OCI-LY7 (cell line): ENCODE measurements around the gene LRRC38. TPM values are rescaled to one million over a fixed set of nuclear protein-coding genes. Genes with fewer than 3 reads are reported as not detected.
"Not testable (repeated sequence)": the region's sequence is repeated elsewhere in the genome, so short reads cannot be mapped to it uniquely, and the experiment has no call there.

Experiments used
- Bru-seq: library from RNA; stranded (reverse); fragments of 400-500 nt; gene quantifications from one replicate; lab custom pipeline; 2021; lab: Mats Ljungman, UMichigan
- BruChase-seq, 2 experiments: library from RNA; stranded (reverse); fragments of 400-500 nt; gene quantifications; one replicate each; lab custom pipeline; 2021; lab: Mats Ljungman, UMichigan
- BruUV-seq: library from RNA; stranded (reverse); fragments of 400-500 nt; replicated peaks from 2 replicates; lab custom pipeline; 2021; lab: Mats Ljungman, UMichigan
- CTCF ChIA-PET: fragments of 300-600 bp; sonication (Branson Sonifier 250); formaldehyde crosslinking; loops from one replicate; lab custom pipeline; 2022; ENCODE audit warnings: antibody characterized with exemption; ENCODE audit not compliant: unreplicated experiment; lab: Charles Lee
- POLR2A ChIA-PET: fragments of 300-600 bp; sonication (Branson Sonifier 250); formaldehyde crosslinking; loops from one replicate; lab custom pipeline; 2022; ENCODE audit warnings: antibody characterized with exemption; lab: Charles Lee
- DNase-seq: peaks from one replicate; pipeline ENCODE4 v3.0.0-alpha.2; 2015; ENCODE audit warnings: low spot score
- H2AFZ ChIP-seq: fragments of 200-600 bp; sonication (generic), shearing (Covaris generic); 2 replicates; pipeline ENCODE4 v1.6.1; 2014; ENCODE audit warnings: mild to moderate bottlenecking, antibody characterized with exemption, low read length, moderate library complexity
- H3K27ac ChIP-seq: fragments of 200-600 bp; sonication (generic); 2 replicates; pipeline ENCODE4 v1.5.1; 2014; ENCODE audit warnings: mixed run types, low read depth, mild to moderate bottlenecking, moderate library complexity, low read length, inconsistent platforms; ENCODE audit not compliant: poor library complexity, severe bottlenecking
- H3K36me3 ChIP-seq: fragments of 200-600 bp; sonication (generic); 2 replicates; pipeline ENCODE4 v1.6.1; 2014; ENCODE audit warnings: mild to moderate bottlenecking, antibody characterized with exemption, low read length, moderate library complexity, mixed read lengths; ENCODE audit not compliant: insufficient read depth
- H3K4me1 ChIP-seq: fragments of 200-600 bp; sonication (generic); 2 replicates; pipeline ENCODE4 v1.5.1; 2014; ENCODE audit warnings: mild to moderate bottlenecking, low read length; ENCODE audit not compliant: insufficient read depth, poor library complexity, severe bottlenecking
- H3K4me2 ChIP-seq: fragments of 200-600 bp; sonication (generic); 2 replicates; pipeline ENCODE4 v1.6.1; 2014; ENCODE audit warnings: mild to moderate bottlenecking, low read length
- H3K4me3 ChIP-seq: fragments of 200-600 bp; sonication (generic); 2 replicates; pipeline ENCODE4 v1.5.1; 2014; ENCODE audit warnings: mild to moderate bottlenecking, low read depth, low read length; ENCODE audit not compliant: poor library complexity, severe bottlenecking
- H3K79me2 ChIP-seq: fragments of 200-600 bp; sonication (generic); 2 replicates; pipeline ENCODE4 v1.6.1; 2016; ENCODE audit warnings: low read depth, mild to moderate bottlenecking, low read length, moderate library complexity, mixed read lengths; ENCODE audit not compliant: insufficient read depth
- H3K9me2 ChIP-seq: fragments of 200-600 bp; sonication (generic); 2 replicates; pipeline ENCODE4 v1.6.1; 2016; ENCODE audit warnings: mild to moderate bottlenecking, low read length, mixed read lengths; ENCODE audit not compliant: insufficient read depth
- H3K9me3 ChIP-seq: fragments of 200-600 bp; sonication (generic); 2 replicates; pipeline ENCODE4 v1.6.1; 2014; ENCODE audit warnings: mild to moderate bottlenecking, mixed run types, low read length, mixed read lengths
- H4K20me1 ChIP-seq: fragments of 200-600 bp; sonication (generic); 2 replicates; pipeline ENCODE4 v1.6.1; 2014; ENCODE audit warnings: mild to moderate bottlenecking, antibody characterized with exemption, low read length, moderate library complexity, mixed read lengths; ENCODE audit not compliant: insufficient read depth
- EZH2phosphoT487 ChIP-seq: fragments of 200-600 bp; sonication (generic); IDR thresholded peaks from 2 replicates; pipeline ENCODE4 v1.6.1; 2018; ENCODE audit warnings: low read depth, borderline replicate concordance, mild to moderate bottlenecking, mixed run types, antibody characterized with exemption, low read length, moderate library complexity, mixed read lengths
- intact Hi-C: fragments of 100-400 bp; cut with micrococcal nuclease; formaldehyde crosslinking; loops from one replicate; pipeline ENCODE4 v1.10.0; 2022; ENCODE audit not compliant: unreplicated experiment
- long read RNA-seq: library from polyadenylated mRNA; stranded (forward); transcript quantifications from one replicate; pipeline ENCODE4 v2.0.0, GENCODE V29; 2022
- total RNA-seq, 2 experiments: library from RNA; depleted of rRNA in 1 of 2; stranded (reverse); fragments of >200 nt in 1 of 2; shearing (Covaris generic) in 1 of 2; gene quantifications; 2 replicates each; pipeline ENCODE4 v1.2.3, GENCODE V29; 2014 to 2022
- TF ChIP-seq, protein P1 (sequence below): fragments of 200-600 bp; sonication (generic); conservative IDR thresholded peaks from 2 replicates; pipeline ENCODE4 v1.5.1; 2014; ENCODE audit warnings: mild to moderate bottlenecking, antibody characterized with exemption, low read length, moderate library complexity, mixed read lengths

Gene LRRC38, protein sequence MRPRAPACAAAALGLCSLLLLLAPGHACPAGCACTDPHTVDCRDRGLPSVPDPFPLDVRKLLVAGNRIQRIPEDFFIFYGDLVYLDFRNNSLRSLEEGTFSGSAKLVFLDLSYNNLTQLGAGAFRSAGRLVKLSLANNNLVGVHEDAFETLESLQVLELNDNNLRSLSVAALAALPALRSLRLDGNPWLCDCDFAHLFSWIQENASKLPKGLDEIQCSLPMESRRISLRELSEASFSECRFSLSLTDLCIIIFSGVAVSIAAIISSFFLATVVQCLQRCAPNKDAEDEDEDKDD
- total RNA-seq (2014; rRNA removed; shearing (Covaris generic)) = not detected in 2 replicates
- total RNA-seq (2022) = not detected in 2 replicates
- Bru-seq, nascent RNA = percentile 8 among the genes with signal in this experiment
- not detected for BruChase-seq, experiment 1, labeled RNA remaining after a 6-hour chase
- not detected for BruChase-seq, experiment 2, labeled RNA remaining after a 2-hour chase
- long read RNA-seq = 0 reads

DNA sequence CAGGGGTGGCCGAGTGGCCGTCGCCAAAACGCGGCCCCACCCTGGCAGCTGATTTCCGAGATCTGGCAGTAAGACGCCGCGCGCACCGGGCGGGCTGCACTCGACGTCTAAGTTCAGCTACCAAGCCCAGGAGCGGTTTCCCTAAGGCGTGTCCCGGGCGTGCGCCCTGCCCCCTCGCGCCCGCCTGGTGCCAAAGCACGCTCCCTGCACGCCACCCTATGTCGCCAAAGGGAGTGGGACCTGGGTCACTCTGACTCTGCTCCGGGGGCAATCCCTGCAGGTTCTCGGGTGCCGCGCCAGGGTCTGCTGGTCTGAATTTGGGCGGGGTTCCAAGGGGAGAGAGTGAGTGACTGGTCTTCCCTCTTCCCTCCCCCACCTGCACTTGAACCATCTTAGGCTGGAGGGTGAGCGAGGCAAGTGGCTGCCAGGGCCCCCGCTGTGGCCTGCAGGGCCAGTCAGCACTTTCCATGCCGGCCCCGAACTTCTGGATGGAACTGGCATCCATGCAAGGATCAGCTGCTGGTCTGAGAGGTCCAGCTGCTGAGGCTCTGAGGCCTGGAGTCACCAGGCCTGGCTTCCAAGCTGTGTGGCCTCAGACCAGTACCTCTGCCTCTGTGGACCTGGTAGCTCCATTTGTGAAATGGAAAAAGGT, at the start of gene LRRC38:
Gene LRRC38 (minus strand): TSS at position 109 of the 652 bp plus-strand sequence. CDS start 410 bp downstream, outside the sequence.
- Histone ChIP-seq H3K4me1 (peaks cover 4% of the 10 kb centered on the region), H3K36me3 (no peaks in the 10 kb centered on the region), H3K9me3 (no peaks in the 10 kb centered on the region), H3K27ac (no peak within 1 kb of the TSS), H3K4me3 (no peak within 1 kb of the TSS), H4K20me1 (no peaks in the 10 kb centered on the region), H3K4me2 (no peak within 1 kb of the TSS), H3K79me2 (no peaks in the 10 kb centered on the region), H3K9me2 (no peaks in the 10 kb centered on the region), H2AFZ (no peak within 1 kb of the TSS)
- no TSS peak for BruUV-seq
- TF ChIP-seq, protein P1, sequence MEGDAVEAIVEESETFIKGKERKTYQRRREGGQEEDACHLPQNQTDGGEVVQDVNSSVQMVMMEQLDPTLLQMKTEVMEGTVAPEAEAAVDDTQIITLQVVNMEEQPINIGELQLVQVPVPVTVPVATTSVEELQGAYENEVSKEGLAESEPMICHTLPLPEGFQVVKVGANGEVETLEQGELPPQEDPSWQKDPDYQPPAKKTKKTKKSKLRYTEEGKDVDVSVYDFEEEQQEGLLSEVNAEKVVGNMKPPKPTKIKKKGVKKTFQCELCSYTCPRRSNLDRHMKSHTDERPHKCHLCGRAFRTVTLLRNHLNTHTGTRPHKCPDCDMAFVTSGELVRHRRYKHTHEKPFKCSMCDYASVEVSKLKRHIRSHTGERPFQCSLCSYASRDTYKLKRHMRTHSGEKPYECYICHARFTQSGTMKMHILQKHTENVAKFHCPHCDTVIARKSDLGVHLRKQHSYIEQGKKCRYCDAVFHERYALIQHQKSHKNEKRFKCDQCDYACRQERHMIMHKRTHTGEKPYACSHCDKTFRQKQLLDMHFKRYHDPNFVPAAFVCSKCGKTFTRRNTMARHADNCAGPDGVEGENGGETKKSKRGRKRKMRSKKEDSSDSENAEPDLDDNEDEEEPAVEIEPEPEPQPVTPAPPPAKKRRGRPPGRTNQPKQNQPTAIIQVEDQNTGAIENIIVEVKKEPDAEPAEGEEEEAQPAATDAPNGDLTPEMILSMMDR = no peak
- no peak for TF ChIP-seq EZH2phosphoT487
- POLR2A ChIA-PET = no interaction called here
- DNase-seq = no peak
- CTCF ChIA-PET = no interaction called here
- intact Hi-C loops = loop anchor here (10.0 kb wide), 1 partner anchor 451 kb away; no protein-coding TSS in a partner anchor

DNA sequence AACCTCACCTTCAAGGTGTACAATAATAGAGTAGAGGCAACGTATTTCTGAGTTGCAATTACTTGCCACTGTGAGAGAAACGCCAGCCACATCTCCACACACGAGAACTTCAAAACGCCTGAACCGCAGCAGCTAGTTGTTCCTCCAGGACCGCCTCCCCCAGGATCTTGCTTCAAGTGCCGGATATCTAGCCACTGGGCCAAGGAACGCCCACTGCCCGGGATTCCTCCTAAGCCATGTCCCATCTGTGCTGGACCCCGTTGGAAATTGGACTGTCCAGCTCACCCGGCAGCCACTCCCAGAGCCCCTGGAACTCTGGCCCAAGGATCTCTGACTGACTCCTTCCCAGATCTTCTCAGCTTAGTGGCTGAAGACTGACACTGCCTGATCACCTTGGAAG, 49.2 kb upstream of the LRRC38 start:
- H3K4me1 ChIP-seq, H3K9me3 ChIP-seq, DNase-seq, H3K4me2 ChIP-seq, H3K27ac ChIP-seq, POLR2A ChIA-PET, BruUV-seq, H3K79me2 ChIP-seq, H3K36me3 ChIP-seq, H3K9me2 ChIP-seq, H3K4me3 ChIP-seq, H2AFZ ChIP-seq, H4K20me1 ChIP-seq, intact Hi-C loops, CTCF ChIA-PET: not testable (repeated sequence)

DNA sequence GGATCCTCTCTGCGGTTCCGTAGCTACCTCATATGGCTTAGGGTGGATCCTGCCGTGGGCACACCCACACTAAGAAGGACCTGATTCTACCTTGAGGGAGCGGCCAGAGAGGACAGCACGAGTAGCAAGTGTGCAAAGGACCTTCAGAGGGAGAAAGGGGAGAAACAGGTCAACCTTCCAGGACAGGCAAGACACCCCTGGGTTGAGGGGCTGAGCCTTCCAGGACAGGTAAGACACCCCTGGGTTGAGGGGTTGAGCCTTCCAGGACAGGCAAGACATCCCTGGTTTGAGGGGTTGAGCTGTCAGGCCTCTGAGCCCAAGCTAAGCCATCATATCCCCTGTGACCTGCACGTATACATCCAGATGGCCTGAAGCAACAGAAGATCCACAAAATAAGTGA, 46.7 kb upstream of the LRRC38 start:
- CTCF ChIA-PET = no interaction called here
- no peaks in the 10 kb centered on the region for H4K20me1 ChIP-seq
- no peak overlapping the region for H3K4me3 ChIP-seq
- H3K9me2 ChIP-seq = no peaks in the 10 kb centered on the region
- TF ChIP-seq, protein P1 = no peak
- no peak for TF ChIP-seq EZH2phosphoT487
- no peak overlapping the region for H2AFZ ChIP-seq
- no peaks in the 10 kb centered on the region for H3K9me3 ChIP-seq
- no peak overlapping the region for H3K4me2 ChIP-seq
- intact Hi-C loops = no loop called here
- H3K79me2 ChIP-seq = no peaks in the 10 kb centered on the region
- H3K27ac ChIP-seq = no peak overlapping the region
- H3K36me3 ChIP-seq = no peaks in the 10 kb centered on the region
- DNase-seq = no peak
- POLR2A ChIA-PET = no interaction called here
- H3K4me1 ChIP-seq = no peaks in the 10 kb centered on the region
- no TSS peak for BruUV-seq
